GM21381 (cell line): ENCODE results near the gene GHRH.

Experiments
- ATAC-seq: cut with Tn5 transposase; IDR thresholded peaks from one replicate; pipeline ENCODE4 v1.9.1; 2021; ENCODE audit warnings: mild to moderate bottlenecking, moderate library complexity; ENCODE audit not compliant: unreplicated experiment

The GHRH gene

GRCh38 chr20:37263686-37264085 lies 2.1 kb upstream of the GHRH start:
- no peak for ATAC-seq

GRCh38 chr20:37262505-37262904 lies 891 bp upstream of the GHRH start:
- ATAC-seq, result no peak

- no peak for ATAC-seq
Measured at GRCh38 chr20:37260923-37261322, 691 bp downstream of the GHRH start.

GRCh38 chr20:37259865-37260264 lies 1.7 kb downstream of the GHRH start:
- no peak for ATAC-seq

GRCh38 chr20:37259031-37259430 lies 2.6 kb downstream of the GHRH start:
- no peak for ATAC-seq

GRCh38 chr20:37257988-37258387 lies 3.6 kb downstream of the GHRH start:
- no peak for ATAC-seq

- no peak for ATAC-seq
Measured at GRCh38 chr20:37257530-37257929, 4.1 kb downstream of the GHRH start.

GRCh38 chr20:37256286-37256685 lies 5.3 kb downstream of the GHRH start:
- ATAC-seq, result no peak

GRCh38 chr20:37254114-37254878 lies 7.3 kb downstream of the GHRH start:
- no peak for ATAC-seq

GRCh38 chr20:37253087-37253486 lies 8.5 kb downstream of the GHRH start:
- ATAC-seq, result no peak

GRCh38 chr20:37251825-37252477 lies 9.7 kb downstream of the GHRH start:
- no peak for ATAC-seq

- no peak for ATAC-seq
Measured at GRCh38 chr20:37249304-37249703, 12.3 kb downstream of the GHRH start.

GRCh38 chr20:37247547-37247946 lies 14.1 kb downstream of the GHRH start:
- ATAC-seq, result no peak

GRCh38 chr20:37246736-37247135 lies 14.9 kb downstream of the GHRH start:
- ATAC-seq, result no peak

GRCh38 chr20:37245216-37246150 lies 16.1 kb downstream of the GHRH start:
- no peak for ATAC-seq

GRCh38 chr20:37244572-37244957 lies 17.0 kb downstream of the GHRH start:
- ATAC-seq, result no peak

GRCh38 chr20:37243937-37244571 lies 17.6 kb downstream of the GHRH start:
- no peak for ATAC-seq

GRCh38 chr20:37243076-37243936 lies 18.3 kb downstream of the GHRH start:
- no peak for ATAC-seq

GRCh38 chr20:37242503-37242902 lies 19.1 kb downstream of the GHRH start:
- ATAC-seq, result no peak
